ENCODE measurements around the gene CST6. TPM values are rescaled to one million over a fixed set of nuclear protein-coding genes. Genes with fewer than 3 reads are reported as not detected.
"Not testable (repeated sequence)": the region's sequence is repeated elsewhere in the genome, so short reads cannot be mapped to it uniquely, and the experiment has no call there.

CST6 gene
- total RNA-seq, 1 donor from 2014 or later, result not detected

DNA sequence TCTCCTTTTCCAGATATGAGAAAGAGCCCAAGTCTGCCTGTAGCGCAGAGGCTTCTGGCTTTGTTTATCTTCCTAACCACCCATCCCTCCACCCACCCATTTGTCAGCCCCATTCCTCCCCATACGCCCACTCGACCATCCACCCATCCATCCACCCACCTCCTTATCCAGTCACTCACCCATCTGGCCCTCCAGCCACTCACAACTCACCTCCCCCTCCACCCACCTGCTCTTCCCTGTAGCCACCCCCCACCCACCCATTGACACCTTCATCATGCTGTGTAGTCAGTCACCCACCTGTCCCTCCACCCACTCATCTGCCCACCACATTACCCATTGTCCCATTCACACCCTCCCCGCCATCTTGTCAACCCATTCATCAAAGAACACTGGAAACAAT is 5.5 kb downstream of the CST6 start:
- peaks cover 19% of the 10 kb centered on the region for H3K27me3 ChIP-seq (ENCODE audit: low read depth)
- no peak for DNase-seq
- peaks cover 20% of the 10 kb centered on the region for H3K4me1 ChIP-seq
- H3K4me3 ChIP-seq, result no peak overlapping the region
- H3K27ac ChIP-seq (replicated peaks), result no peak overlapping the region
- H3K9me3 ChIP-seq (replicated peaks), result no peaks in the 10 kb centered on the region
- TF ChIP-seq CTCF (IDR thresholded peaks at IDR 0.05; ENCODE audit: borderline replicate concordance), result no peak
- no peaks in the 10 kb centered on the region for H3K36me3 ChIP-seq
- intact Hi-C loops (cut with micrococcal nuclease), result no loop called here

DNA sequence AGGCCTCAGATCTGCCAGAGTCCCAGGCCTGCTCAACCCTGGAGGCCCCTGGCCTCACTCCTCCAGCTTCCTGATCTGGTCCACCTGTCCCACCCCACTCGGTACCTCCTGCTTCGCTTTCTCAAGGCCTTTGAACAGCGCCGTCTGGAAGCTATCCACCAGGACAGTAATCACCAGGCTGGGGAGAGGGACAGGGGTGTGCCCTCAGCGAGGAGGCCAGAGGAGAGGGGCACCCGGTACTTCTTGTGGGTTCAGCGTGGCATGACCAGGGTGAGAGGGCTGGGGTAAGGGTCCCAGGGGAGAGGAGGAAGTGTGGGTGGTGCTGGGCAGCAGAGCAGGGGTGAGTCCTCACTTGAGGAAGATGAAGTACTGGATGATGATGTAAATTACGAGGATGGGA is 8.4 kb downstream of the CST6 start:
- DNase-seq, result no peak
- no peaks in the 10 kb centered on the region for H3K9me3 ChIP-seq (replicated peaks)

DNA sequence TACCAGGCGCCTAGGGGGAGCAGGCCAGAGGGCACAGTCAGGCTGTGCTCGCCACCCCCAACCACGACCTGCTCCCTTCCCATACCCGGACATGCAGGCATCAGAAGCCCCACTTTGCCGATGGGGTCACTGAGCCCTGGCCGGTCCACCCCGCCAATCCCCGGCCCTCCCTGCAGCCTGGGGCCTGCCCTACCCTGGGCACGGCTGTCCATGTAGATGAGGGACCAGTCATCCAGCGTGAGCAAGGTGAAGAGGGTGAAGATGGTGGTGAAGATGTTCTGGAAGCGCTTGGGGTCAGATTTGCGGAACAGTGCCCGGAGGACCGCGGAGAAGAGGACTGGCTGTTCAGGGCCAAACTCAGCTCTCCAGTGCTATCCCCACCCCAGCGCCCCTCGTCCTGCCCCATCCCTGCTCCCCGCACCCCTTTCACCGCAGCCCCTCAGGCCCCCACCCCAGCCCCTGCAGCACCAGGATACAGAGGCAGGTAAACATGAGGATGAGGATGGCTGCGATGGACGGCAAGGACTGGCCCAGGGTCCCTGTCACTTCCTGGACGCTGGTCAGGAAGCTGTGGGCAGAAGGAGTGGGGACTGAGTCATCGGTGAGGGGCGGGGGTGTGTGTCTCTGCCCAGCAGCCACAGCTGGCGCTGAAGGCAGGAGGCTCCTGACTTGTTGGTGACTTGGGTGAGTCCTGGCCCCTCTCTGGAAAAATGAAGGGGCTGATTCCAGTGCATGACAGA is 9.0 kb downstream of the CST6 start:
- no peak for TF ChIP-seq CTCF (IDR thresholded peaks at IDR 0.05; ENCODE audit: borderline replicate concordance)
- Histone ChIP-seq H3K27ac (replicated peaks) (no peak overlapping the region), H3K4me1 (peaks cover 18% of the 10 kb centered on the region), H3K9me3 (replicated peaks) (no peaks in the 10 kb centered on the region), H3K4me3 (no peak overlapping the region), H3K27me3 (ENCODE audit: low read depth) (peaks cover 18% of the 10 kb centered on the region), H3K36me3 (no peaks in the 10 kb centered on the region)
- intact Hi-C loops (cut with micrococcal nuclease), result no loop called here
- DNase-seq, result no peak

More for the DNA sequence above, 8.4 kb downstream of the CST6 start:
- TF ChIP-seq CTCF (IDR thresholded peaks at IDR 0.05; ENCODE audit: borderline replicate concordance), result no peak
- Histone ChIP-seq H3K27me3 (ENCODE audit: low read depth) (peaks cover 18% of the 10 kb centered on the region), H3K4me3 (no peak overlapping the region), H3K4me1 (peaks cover 23% of the 10 kb centered on the region), H3K36me3 (no peaks in the 10 kb centered on the region), H3K27ac (replicated peaks) (no peak overlapping the region)
- intact Hi-C loops (cut with micrococcal nuclease), result no loop called here

DNA sequence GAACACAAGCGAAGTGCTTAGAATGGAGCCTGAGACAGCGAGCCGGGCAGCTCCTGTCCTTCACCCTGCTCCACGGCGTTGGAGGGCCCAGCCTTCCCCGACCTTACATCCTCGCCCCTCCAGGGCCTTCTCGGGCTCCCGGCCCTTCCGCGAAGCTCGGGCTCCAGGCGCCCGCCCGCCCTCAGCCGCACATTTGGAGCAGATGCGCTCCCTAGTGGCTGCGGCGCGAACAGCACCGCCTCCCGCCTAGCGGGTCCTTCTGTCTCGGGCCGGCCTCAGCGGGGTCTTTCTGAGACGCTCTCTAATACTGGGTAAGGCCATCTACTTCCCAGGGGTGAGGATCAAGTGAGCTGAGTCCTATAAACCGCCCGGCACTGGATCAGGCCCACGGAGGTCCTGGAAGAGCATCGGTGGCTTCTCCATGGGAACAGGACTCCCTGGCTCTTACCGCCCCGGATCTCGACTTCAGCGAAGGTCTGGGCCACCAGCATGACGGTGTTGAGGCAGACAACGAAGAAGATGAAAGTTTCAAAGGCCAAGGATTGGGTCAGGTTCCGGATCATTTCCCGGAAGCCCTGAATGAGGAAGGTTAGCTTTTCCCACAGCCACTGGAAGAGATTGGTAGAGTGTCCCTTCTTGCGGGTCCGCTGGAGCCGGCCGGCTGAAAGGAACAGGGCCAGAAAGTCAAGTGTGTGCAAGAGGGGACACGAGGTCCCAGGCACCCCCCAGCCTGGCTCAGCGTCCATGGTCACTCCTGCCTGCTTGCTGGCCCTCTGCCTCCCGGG is 10.8 kb downstream of the CST6 start:
- no peaks in the 10 kb centered on the region for H3K36me3 ChIP-seq
- intact Hi-C loops (cut with micrococcal nuclease), result no loop called here
- peaks cover 18% of the 10 kb centered on the region for H3K27me3 ChIP-seq (ENCODE audit: low read depth)
- H3K4me1 ChIP-seq, result peaks cover 10% of the 10 kb centered on the region
- peak; percentile 97 for TF ChIP-seq CTCF (IDR thresholded peaks at IDR 0.05; ENCODE audit: borderline replicate concordance)
- peak overlapping the region; percentile 40 for H3K4me3 ChIP-seq
- no peaks in the 10 kb centered on the region for H3K9me3 ChIP-seq (replicated peaks)
- no peak overlapping the region for H3K27ac ChIP-seq (replicated peaks)
- peak; percentile 75 for DNase-seq

GRCh38 chr11:66023186-66023440 is 11.3 kb downstream of the CST6 start:
- intact Hi-C loops (cut with micrococcal nuclease); DNase-seq; H3K4me3 ChIP-seq: not testable (repeated sequence)

DNA sequence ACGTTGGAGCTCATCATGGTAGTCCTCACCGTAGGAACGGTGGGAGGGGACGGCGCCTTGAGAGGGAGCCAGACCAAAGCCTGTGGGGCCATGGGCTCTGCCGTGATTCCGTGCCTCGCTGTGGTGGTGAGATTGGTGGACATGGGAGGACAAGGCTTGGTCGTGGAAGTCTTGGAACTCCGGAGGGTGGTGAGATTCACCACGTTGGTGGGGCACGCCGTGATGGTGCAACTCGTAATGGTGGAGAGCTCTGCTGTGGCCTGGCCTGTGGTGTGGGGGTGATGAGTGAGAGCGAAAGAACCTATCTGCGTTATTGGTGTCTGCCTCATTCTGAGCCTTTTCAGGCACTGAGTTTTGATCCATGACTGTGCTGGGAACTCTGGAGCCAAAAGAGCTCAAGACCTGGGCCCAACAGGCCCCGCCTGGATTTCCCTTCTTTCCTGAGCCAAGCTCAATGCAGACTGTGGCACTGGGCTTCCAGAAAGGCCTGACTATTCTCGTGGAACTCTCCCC is 14.3 kb downstream of the CST6 start, which contains the start of gene CATSPER1:
Gene CATSPER1, minus strand, starts transcription at position 463 of the 513 bp plus-strand sequence. Its CDS starts 100 bp downstream, at position 363.
- H3K4me1 ChIP-seq, result peaks cover 10% of the 10 kb centered on the region
- no peak for TF ChIP-seq CTCF (IDR thresholded peaks at IDR 0.05; ENCODE audit: borderline replicate concordance)
- H3K27me3 ChIP-seq (ENCODE audit: low read depth), result peaks cover 18% of the 10 kb centered on the region
- no peak for DNase-seq
- H3K4me3 ChIP-seq, result no peak within 1 kb of the TSS
- no peak within 1 kb of the TSS for H3K27ac ChIP-seq (replicated peaks)
- no peaks in the 10 kb centered on the region for H3K36me3 ChIP-seq
- H3K9me3 ChIP-seq (replicated peaks), result no peaks in the 10 kb centered on the region
- intact Hi-C loops (cut with micrococcal nuclease), result no loop called here

More at GRCh38 chr11:66023186-66023440, 11.3 kb downstream of the CST6 start:
- not testable (repeated sequence) for H3K4me1 ChIP-seq; H3K36me3 ChIP-seq; H3K9me3 ChIP-seq (replicated peaks); H3K27ac ChIP-seq (replicated peaks)
- peaks cover 18% of the 10 kb centered on the region for H3K27me3 ChIP-seq (ENCODE audit: low read depth)

Data from left ventricle myocardium inferior (tissue), 1 donor.